Psoas muscle (tissue), 8 donors: ENCODE results near the gene RFK. TPM values are rescaled to one million over a fixed set of nuclear protein-coding genes. Genes with fewer than 3 reads are reported as not detected.

Experiments
- ATAC-seq, 4 donors: fragments of 200-7000 bp; cut with Tn5 transposase; one replicate each; pipeline ENCODE4 v1.9.1; 2020; ENCODE audit warnings: moderate library complexity in 3 of 4, mild to moderate bottlenecking in 2 of 4
- DNase-seq, 2 donors: peaks; one replicate each; pipeline ENCODE4 v3.0.0-alpha.2; 2020
- H3K27ac ChIP-seq: fragments of 200-600 bp; one replicate; pipeline ENCODE4 v1.8.0; 2022
- H3K27me3 ChIP-seq, 3 donors: fragments of 200-600 bp in 1 of 3; one replicate each; pipeline versions ENCODE4 v1.6.1 to v1.8.0; 2013 to 2022; ENCODE audit warnings: low read length in 2 of 3, mild to moderate bottlenecking in 2 of 3, moderate library complexity in 1 of 3; ENCODE audit not compliant: insufficient read depth in 3 of 3
- H3K36me3 ChIP-seq, 2 donors: fragments of 200-600 bp in 1 of 2; one replicate each; pipeline versions ENCODE4 v1.6.1 to v1.8.0; 2013 to 2022; ENCODE audit warnings: low read depth in 1 of 2, mild to moderate bottlenecking in 1 of 2, moderate library complexity in 1 of 2; ENCODE audit not compliant: insufficient read depth in 1 of 2
- H3K4me1 ChIP-seq: fragments of 200-600 bp; one replicate; pipeline ENCODE4 v1.8.0; 2022
- H3K4me3 ChIP-seq: fragments of 200-600 bp; one replicate; pipeline ENCODE4 v1.8.0; 2022; ENCODE audit warnings: mild to moderate bottlenecking
- H3K9me3 ChIP-seq: fragments of 200-600 bp; one replicate; pipeline ENCODE4 v1.8.0; 2022
- WGBS, 3 donors: extraction: QIAGEN DNeasy Blood & Tissue Kit; methylation state at CpG; one replicate each; pipeline versions ENCODE4 v1.1.6 to v1.1.7; 2013; 5-methylcytosine and 5-hydroxymethylcytosine counted together
- intact Hi-C, 2 donors: fragments of 100-400 bp; cut with DNase I; formaldehyde crosslinking; loops; one replicate each; pipeline versions ENCODE4 v1.11.0 to v1.14.2; 2022
- polyA plus RNA-seq, 3 donors: library from polyadenylated mRNA; stranded (reverse); fragments of 200-250 nt; gene quantifications; one replicate each; pipeline ENCODE4 v1.2.3, GENCODE V29; 2013
- total RNA-seq, 4 donors: library from RNA; stranded (reverse); fragmentation: NEBNext Ultra II Directional in 2 of 4; extraction: Animal tissue kit (Norgen Biotek cat#: 25700) in 2 of 4; gene quantifications; one replicate each; pipeline versions ENCODE4 v1.2.1 to v1.2.4, GENCODE V29; 2021 to 2023
- TF ChIP-seq, protein P1 (sequence below): fragments of 200-600 bp; IDR thresholded peaks from one replicate; pipeline ENCODE4 v1.8.0; 2022; ENCODE audit warnings: antibody characterized with exemption
- donor health status: healthy with polysubstance abuse.
- donor health status: DM: no; HTN: no; CAD: no; lungs with moderate emphysema.
- donor health status: Bipolar disorder and iron deficiency.
- donor health status: healthy.
- donor health status: DM: yes; HTN: yes; CAD: no.
- donor health status: DM: no; HTN: no; CAD: no.
- donor health status: DM: no; HTN: no; CAD: no.
- donor health status: DM: yes; HTN: yes; CAD: no.

The RFK gene
- total and polyA plus RNA-seq, 7 donors, result 12.1 to 28.0 (median 15.4) TPM

DNA sequence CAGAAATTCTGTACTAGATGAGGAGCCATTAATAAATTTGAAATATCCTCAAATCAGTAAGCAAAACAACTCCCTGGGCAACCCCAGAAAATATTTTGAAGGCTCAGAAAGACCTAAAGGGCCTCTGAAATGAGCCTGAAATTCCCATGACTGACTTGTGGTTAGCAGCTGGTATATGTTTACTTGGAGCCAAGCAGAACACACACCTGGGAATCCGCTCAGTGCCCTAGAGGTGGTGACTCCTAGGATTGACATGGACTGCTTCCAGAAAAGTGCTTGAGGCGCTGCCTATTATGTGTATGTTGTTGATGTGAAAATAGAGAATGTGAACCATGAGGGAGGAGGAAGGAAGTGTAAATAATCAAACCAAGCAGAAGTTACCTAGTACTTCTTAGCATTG is 14.7 kb downstream of the RFK start:
- DNase-seq, result no peak
- H3K4me1 ChIP-seq, result no peaks in the 10 kb centered on the region
- intact Hi-C loops, result no loop called here
- no peak overlapping the region for H3K27ac ChIP-seq
- 89 to 93% (median 91%) methylated on average over 2 of the region's 2 CpGs for WGBS, 3 donors
- no peaks in the 10 kb centered on the region for H3K27me3 ChIP-seq
- H3K9me3 ChIP-seq, result no peaks in the 10 kb centered on the region
- H3K4me3 ChIP-seq, result no peak overlapping the region
- ATAC-seq, result no peak
- TF ChIP-seq, protein P1, sequence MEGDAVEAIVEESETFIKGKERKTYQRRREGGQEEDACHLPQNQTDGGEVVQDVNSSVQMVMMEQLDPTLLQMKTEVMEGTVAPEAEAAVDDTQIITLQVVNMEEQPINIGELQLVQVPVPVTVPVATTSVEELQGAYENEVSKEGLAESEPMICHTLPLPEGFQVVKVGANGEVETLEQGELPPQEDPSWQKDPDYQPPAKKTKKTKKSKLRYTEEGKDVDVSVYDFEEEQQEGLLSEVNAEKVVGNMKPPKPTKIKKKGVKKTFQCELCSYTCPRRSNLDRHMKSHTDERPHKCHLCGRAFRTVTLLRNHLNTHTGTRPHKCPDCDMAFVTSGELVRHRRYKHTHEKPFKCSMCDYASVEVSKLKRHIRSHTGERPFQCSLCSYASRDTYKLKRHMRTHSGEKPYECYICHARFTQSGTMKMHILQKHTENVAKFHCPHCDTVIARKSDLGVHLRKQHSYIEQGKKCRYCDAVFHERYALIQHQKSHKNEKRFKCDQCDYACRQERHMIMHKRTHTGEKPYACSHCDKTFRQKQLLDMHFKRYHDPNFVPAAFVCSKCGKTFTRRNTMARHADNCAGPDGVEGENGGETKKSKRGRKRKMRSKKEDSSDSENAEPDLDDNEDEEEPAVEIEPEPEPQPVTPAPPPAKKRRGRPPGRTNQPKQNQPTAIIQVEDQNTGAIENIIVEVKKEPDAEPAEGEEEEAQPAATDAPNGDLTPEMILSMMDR, result no peak
- H3K36me3 ChIP-seq, result peaks cover under 1 to 13% of the 10 kb centered on the region in 2 donors

DNA sequence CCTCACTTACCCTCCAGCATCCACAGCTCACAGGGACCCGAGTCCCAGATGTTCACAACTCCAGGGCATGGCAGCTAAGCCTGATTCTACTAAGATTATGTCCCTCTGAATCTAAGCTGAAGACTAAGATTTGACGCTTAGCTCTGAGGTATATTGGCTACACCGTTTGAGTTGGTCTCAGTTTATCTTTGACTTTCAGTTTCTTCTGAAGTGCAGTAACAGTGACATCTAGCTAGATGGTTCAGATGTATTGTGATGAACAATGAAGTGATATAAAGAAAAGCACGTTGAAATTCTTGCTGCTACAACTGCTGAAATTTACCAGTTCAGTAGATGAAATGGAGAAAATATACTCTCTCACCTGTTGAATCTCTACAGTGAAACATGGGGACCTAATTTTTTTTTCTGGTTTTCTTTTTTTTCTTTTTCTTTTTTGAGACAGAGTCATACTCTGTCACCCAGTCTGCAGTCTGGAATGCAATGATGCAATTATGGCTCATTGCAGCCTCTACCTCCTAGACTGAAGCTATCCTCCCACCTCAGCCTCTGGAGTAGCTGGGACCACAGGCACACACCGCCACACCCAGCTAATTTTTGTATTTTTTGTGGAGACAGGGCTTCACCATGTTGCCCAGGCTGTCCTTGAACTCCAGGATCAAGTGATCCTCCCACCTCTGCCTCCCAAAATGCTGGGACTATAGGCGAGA is 15.7 kb downstream of the RFK start:
- no peak for ATAC-seq

DNA sequence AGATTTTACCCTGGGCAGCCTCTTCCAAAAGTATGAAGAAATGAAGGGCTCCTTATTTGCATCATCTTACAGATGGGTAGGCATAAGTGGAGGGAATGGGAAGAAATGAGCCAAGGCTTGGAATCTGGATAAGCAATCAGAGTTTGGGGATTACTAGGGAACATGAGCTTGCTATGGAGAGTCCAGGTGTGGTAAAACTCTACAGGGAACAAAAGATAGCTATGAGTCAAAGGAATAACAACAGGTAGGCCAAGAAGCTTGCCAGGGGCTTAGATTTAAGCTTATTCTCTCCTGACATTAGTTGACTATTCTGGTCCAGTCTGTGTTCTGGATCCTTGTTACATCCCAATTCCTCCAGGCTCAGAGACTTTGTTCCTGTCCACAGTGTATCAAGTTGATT is 16.4 kb downstream of the RFK start:
- DNase-seq (no peak), ATAC-seq (no peak)
- no peaks in the 10 kb centered on the region for H3K4me1 ChIP-seq
- no peaks in the 10 kb centered on the region for H3K27me3 ChIP-seq
- no peak overlapping the region for H3K27ac ChIP-seq
- TF ChIP-seq, protein P1, result no peak
- intact Hi-C loops, result no loop called here
- H3K4me3 ChIP-seq, result no peak overlapping the region
- H3K36me3 ChIP-seq, result no peaks in the 10 kb centered on the region
- no peaks in the 10 kb centered on the region for H3K9me3 ChIP-seq

More for the DNA sequence above, 15.7 kb downstream of the RFK start:
- no peaks in the 10 kb centered on the region for H3K27me3 ChIP-seq
- no peaks in the 10 kb centered on the region for H3K9me3 ChIP-seq
- peaks cover 0 to 5% of the 10 kb centered on the region in 2 donors for H3K36me3 ChIP-seq
- no peak overlapping the region for H3K27ac ChIP-seq
- TF ChIP-seq, protein P1, result no peak
- no peak for DNase-seq
- H3K4me3 ChIP-seq, result no peak overlapping the region
- H3K4me1 ChIP-seq, result no peaks in the 10 kb centered on the region
- intact Hi-C loops, result no loop called here
- WGBS, 3 donors, result 82 to 90% (median 87%) methylated on average over 6 of the region's 6 CpGs

DNA sequence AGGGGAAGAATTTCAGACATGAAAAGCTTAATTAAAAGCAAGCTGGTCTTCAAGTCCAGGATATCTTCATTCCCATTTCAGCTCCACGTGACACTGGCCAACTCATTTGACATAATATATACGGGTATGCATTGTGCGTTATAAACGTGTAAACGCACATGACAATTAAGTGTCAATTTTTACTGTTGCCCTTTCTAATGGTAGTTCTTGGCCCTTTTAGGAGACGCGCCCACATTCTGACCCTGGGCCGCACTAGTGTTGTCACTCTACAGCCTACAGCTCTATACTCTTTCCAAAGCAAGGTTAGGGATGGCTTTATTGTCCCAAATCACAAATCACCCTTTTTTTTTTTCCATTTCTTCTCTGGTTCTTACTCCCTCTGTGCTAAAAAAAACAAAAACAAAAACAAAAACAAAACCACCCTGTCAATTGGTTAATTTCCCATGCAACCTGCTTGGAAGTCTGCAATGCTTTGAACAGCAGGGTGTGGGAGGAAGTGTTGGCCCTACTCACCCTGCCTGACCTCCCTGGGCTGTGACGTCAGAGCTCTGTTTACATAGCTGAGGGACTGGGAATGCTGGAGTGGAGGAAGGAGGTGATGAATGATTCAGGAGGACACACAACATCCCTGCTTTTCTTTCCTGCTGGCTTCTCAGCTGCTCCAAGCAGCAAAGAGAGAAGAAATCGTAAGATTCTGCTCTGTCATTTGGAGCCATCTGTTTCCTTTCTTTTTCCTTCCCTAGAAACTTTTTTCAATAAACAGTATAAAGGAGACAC is 19.3 kb downstream of the RFK start:
- no peak overlapping the region for H3K27ac ChIP-seq
- H3K36me3 ChIP-seq, result no peaks in the 10 kb centered on the region
- intact Hi-C loops, result no loop called here
- H3K4me3 ChIP-seq, result no peak overlapping the region
- H3K9me3 ChIP-seq, result no peaks in the 10 kb centered on the region
- no peaks in the 10 kb centered on the region for H3K27me3 ChIP-seq
- TF ChIP-seq, protein P1, result no peak
- 74 to 84% (median 79%) methylated on average over 10 of the region's 10 CpGs for WGBS, 3 donors
- DNase-seq (peak; percentile 66 to 80), ATAC-seq (peak in 3 of 4 donors; percentile 48 to 69 (median 68))
- no peaks in the 10 kb centered on the region for H3K4me1 ChIP-seq
